Prostate gland (tissue), 2 donors: ENCODE measurements around the gene NAALAD2. TPM values are rescaled to one million over a fixed set of nuclear protein-coding genes. Genes with fewer than 3 reads are reported as not detected.
A peak's percentile ranks its signal among the peaks of the same experiment; 100 is the strongest.

Source experiments
- DNase-seq: peaks from one replicate; pipeline ENCODE4 v3.0.0-alpha.2; 2019; ENCODE audit warnings: low spot score
- H3K27ac ChIP-seq, 2 donors: fragments of 200-600 bp; sonication (generic); 2 replicates each; pipeline ENCODE4 v1.5.1; 2017 to 2019
- H3K27me3 ChIP-seq: fragments of 200-600 bp; sonication (generic); replicated peaks from 2 replicates; pipeline ENCODE4 v1.5.1; 2019; ENCODE audit not compliant: insufficient read depth
- H3K36me3 ChIP-seq, 2 donors: fragments of 200-600 bp; sonication (generic); 1 replicate in 1 of 2; 2 replicates in 1 of 2; pipeline versions ENCODE4 v1.5.1 to v1.8.1; 2017 to 2019
- H3K4me1 ChIP-seq: fragments of 200-600 bp; sonication (generic); replicated peaks from 2 replicates; pipeline ENCODE4 v1.5.1; 2019
- H3K4me3 ChIP-seq, 2 donors: fragments of 200-600 bp; sonication (generic); 2 replicates each; pipeline ENCODE4 v1.5.1; 2017 to 2019
- H3K9me3 ChIP-seq: fragments of 200-600 bp; sonication (generic); 2 replicates; pipeline ENCODE4 v1.5.1; 2017
- POLR2A ChIP-seq: fragments of 450-650 bp; IDR thresholded peaks from one replicate; pipeline ENCODE4 v1.6.1; 2016; ENCODE audit warnings: antibody characterized with exemption, mild to moderate bottlenecking
- POLR2AphosphoS5 ChIP-seq: sonication (generic); formaldehyde crosslinking; IDR thresholded peaks from one replicate; pipeline ENCODE4 v1.6.1; 2017; ENCODE audit warnings: antibody characterized with exemption
- WGBS: methylation state at CpG from one replicate; pipeline ENCODE4 v1.1.5; 2018; 5-methylcytosine and 5-hydroxymethylcytosine counted together
- intact Hi-C: fragments of 100-400 bp; cut with DNase I; formaldehyde crosslinking; loops from one replicate; pipeline ENCODE4 v1.14.2; 2022
- total RNA-seq, 2 donors: library from RNA; depleted of rRNA; stranded (reverse); fragments of >200 nt; gene quantifications; one replicate each; pipeline ENCODE4 v1.1.0, GENCODE V29; 2016
- TF ChIP-seq, protein P1 (sequence below), 4 experiments: fragments of 200-600 bp in 2 of 4; fragments of 450-650 bp in 2 of 4; sonication (generic) in 2 of 4; IDR thresholded peaks; 1 replicate in 3 of 4; 2 replicates in 1 of 4; pipeline ENCODE4 v1.5.1; 2016 to 2019; ENCODE audit warnings: antibody characterized with exemption in 4 of 4, mild to moderate bottlenecking in 2 of 4, moderate library complexity in 2 of 4

The NAALAD2 gene
- total RNA-seq, 2 donors from 2014 or later, result 0.27 to 38.9 TPM

GRCh38 chr11:90120191-90120590, 14.3 kb upstream of the NAALAD2 start:
- Histone ChIP-seq H3K27me3 (no peaks in the 10 kb centered on the region), H3K9me3 (no peaks in the 10 kb centered on the region), H3K4me3 (no peak overlapping the region), H3K36me3 (no peaks in the 10 kb centered on the region), H3K27ac (no peak overlapping the region), H3K4me1 (no peaks in the 10 kb centered on the region)
- intact Hi-C loops, result no loop called here
- TF ChIP-seq POLR2AphosphoS5 (no peak), POLR2A (no peak)
- TF ChIP-seq, protein P1, sequence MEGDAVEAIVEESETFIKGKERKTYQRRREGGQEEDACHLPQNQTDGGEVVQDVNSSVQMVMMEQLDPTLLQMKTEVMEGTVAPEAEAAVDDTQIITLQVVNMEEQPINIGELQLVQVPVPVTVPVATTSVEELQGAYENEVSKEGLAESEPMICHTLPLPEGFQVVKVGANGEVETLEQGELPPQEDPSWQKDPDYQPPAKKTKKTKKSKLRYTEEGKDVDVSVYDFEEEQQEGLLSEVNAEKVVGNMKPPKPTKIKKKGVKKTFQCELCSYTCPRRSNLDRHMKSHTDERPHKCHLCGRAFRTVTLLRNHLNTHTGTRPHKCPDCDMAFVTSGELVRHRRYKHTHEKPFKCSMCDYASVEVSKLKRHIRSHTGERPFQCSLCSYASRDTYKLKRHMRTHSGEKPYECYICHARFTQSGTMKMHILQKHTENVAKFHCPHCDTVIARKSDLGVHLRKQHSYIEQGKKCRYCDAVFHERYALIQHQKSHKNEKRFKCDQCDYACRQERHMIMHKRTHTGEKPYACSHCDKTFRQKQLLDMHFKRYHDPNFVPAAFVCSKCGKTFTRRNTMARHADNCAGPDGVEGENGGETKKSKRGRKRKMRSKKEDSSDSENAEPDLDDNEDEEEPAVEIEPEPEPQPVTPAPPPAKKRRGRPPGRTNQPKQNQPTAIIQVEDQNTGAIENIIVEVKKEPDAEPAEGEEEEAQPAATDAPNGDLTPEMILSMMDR (IDR thresholded peaks at IDR 0.05), result no peak
- 95% methylated on average over 4 of the region's 4 CpGs for WGBS
- DNase-seq, result no peak

GRCh38 chr11:90124371-90124770, 10.1 kb upstream of the NAALAD2 start:
- Histone ChIP-seq H3K9me3 (no peaks in the 10 kb centered on the region), H3K27ac (no peak overlapping the region), H3K36me3 (no peaks in the 10 kb centered on the region), H3K4me3 (no peak overlapping the region), H3K27me3 (no peaks in the 10 kb centered on the region), H3K4me1 (no peaks in the 10 kb centered on the region)
- 31% methylated on average over 1 of the region's 1 CpG for WGBS
- no peak for DNase-seq
- intact Hi-C loops, result no loop called here
- TF ChIP-seq POLR2AphosphoS5, result no peak
- no peak for TF ChIP-seq POLR2A
- TF ChIP-seq, protein P1 (IDR thresholded peaks at IDR 0.05), result no peak

- Histone ChIP-seq H3K36me3 (no peaks in the 10 kb centered on the region), H3K4me1 (no peaks in the 10 kb centered on the region), H3K27me3 (no peaks in the 10 kb centered on the region), H3K9me3 (no peaks in the 10 kb centered on the region), H3K27ac (no peak overlapping the region), H3K4me3 (no peak overlapping the region)
- TF ChIP-seq POLR2AphosphoS5 (no peak), POLR2A (no peak)
- TF ChIP-seq, protein P1 (IDR thresholded peaks at IDR 0.05), result no peak
- intact Hi-C loops, result no loop called here
- 82% methylated on average over 3 of the region's 3 CpGs for WGBS
- no peak for DNase-seq
Measured at GRCh38 chr11:90124946-90125345, 9.5 kb upstream of the NAALAD2 start.

- H3K4me3 ChIP-seq, result peak overlapping the region; percentile 25 to 31
- DNase-seq, result no peak
- intact Hi-C loops, result no loop called here
- H3K4me1 ChIP-seq, result no peaks in the 10 kb centered on the region
- no peak overlapping the region for H3K27ac ChIP-seq
- H3K36me3 ChIP-seq, result no peaks in the 10 kb centered on the region
- WGBS, result 33% methylated on average over 11 of the region's 11 CpGs
- no peaks in the 10 kb centered on the region for H3K27me3 ChIP-seq
- H3K9me3 ChIP-seq, result no peaks in the 10 kb centered on the region
- TF ChIP-seq, protein P1 (IDR thresholded peaks at IDR 0.05), result no peak
- TF ChIP-seq POLR2AphosphoS5 (no peak), POLR2A (no peak)
Measured at GRCh38 chr11:90133560-90134477, 644 bp upstream of the NAALAD2 start.

DNA sequence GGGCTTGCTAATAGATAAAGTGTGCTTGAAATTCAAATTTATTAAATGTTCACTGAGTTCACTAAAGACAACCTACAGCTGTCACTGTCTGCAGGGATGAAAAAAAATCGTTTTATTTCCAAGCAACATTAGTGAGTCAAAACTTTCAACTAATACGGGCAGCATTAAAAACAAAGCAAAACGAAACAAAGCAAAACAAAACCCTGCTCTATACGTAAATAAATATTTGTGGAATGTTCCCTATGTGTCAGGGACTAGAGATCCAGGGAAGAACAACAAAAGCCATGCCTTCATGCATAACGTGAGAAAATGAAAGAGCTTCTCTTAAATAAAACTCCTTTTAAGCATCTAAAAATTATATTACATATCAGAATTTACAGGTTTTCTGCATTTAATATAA, 553 bp downstream of the NAALAD2 start:
- no peaks in the 10 kb centered on the region for H3K36me3 ChIP-seq
- no peaks in the 10 kb centered on the region for H3K9me3 ChIP-seq
- H3K4me3 ChIP-seq, result peak overlapping the region; percentile 25 to 31
- TF ChIP-seq POLR2AphosphoS5, result no peak
- TF ChIP-seq, protein P1 (IDR thresholded peaks at IDR 0.05), result no peak
- TF ChIP-seq POLR2A, result no peak
- intact Hi-C loops, result no loop called here
- H3K27ac ChIP-seq, result no peak overlapping the region
- no peaks in the 10 kb centered on the region for H3K4me1 ChIP-seq
- WGBS, result under 1% methylated on average over 5 of the region's 5 CpGs
- DNase-seq, result no peak
- H3K27me3 ChIP-seq, result no peaks in the 10 kb centered on the region
